HepG2 (cell line): ENCODE measurements around the gene CMIP. TPM values are rescaled to one million over a fixed set of nuclear protein-coding genes. Genes with fewer than 3 reads are reported as not detected.
"Not testable (repeated sequence)": the region's sequence is repeated elsewhere in the genome, so short reads cannot be mapped to it uniquely, and the experiment has no call there.

Experiments used
- ATAC-seq: fragments of 200-7000 bp; cut with Tn5 transposase; 3 replicates; pipeline ENCODE4 v1.9.1; 2020; ENCODE audit warnings: mild to moderate bottlenecking, moderate library complexity
- BruUV-seq: library from RNA; stranded (reverse); fragments of 400-500 nt; replicated peaks from 2 replicates; lab custom pipeline; 2021; lab: Mats Ljungman, UMichigan
- CTCF ChIA-PET: fragments of 300-600 bp; formaldehyde crosslinking; extraction: SDS; loops from one replicate; lab custom pipeline; 2021; ENCODE audit warnings: low total read pairs, inconsistent platforms, low intra/inter-chr PET ratio; lab: Yijun Ruan, JAX
- POLR2A ChIA-PET: fragments of 350-600 bp; sonication (Branson Sonifier 250); formaldehyde crosslinking; loops from one replicate; lab custom pipeline; 2020; ENCODE audit warnings: antibody characterized with exemption, inconsistent platforms; lab: Yijun Ruan, JAX
- DNase-seq: peaks from one replicate; pipeline ENCODE4 v3.0.0-alpha.2; 2015; ENCODE audit warnings: low spot score
- FAIRE-seq: peaks from 3 replicates; lab custom pipeline; 2011; peaks lifted over from hg19 to GRCh38; lab: Jason Lieb, UNC
- H2AFZ ChIP-seq: one replicate; pipeline ENCODE4 v1.6.1; 2011; ENCODE audit warnings: low read length, inconsistent platforms
- H3K27ac ChIP-seq: fragments of 300-600 bp; 3 replicates; pipeline ENCODE4 v1.8.0; 2011; ENCODE audit warnings: mixed run types, mild to moderate bottlenecking, mixed read lengths, low read length, inconsistent platforms; ENCODE audit not compliant: insufficient read depth; ENCODE audit errors: extremely low read length
- H3K27me3 ChIP-seq, 2 experiments: fragments of 200-600 bp in 1 of 2; 2 replicates in 1 of 2; 3 replicates in 1 of 2; pipeline versions ENCODE4 v1.6.0 to v1.8.0; 2011; ENCODE audit warnings: low read length in 2 of 2, mild to moderate bottlenecking in 2 of 2, moderate library complexity in 2 of 2, inconsistent platforms in 1 of 2; ENCODE audit not compliant: insufficient read depth in 2 of 2, control insufficient read depth in 1 of 2
- H3K36me3 ChIP-seq, 2 experiments: fragments of 200-600 bp in 1 of 2; replicated peaks in 1 of 2; 2 replicates in 1 of 2; 3 replicates in 1 of 2; pipeline versions ENCODE4 v1.5.1 to v1.8.0; 2011; ENCODE audit warnings: low read length in 2 of 2, inconsistent platforms in 1 of 2; ENCODE audit not compliant: insufficient read depth in 2 of 2, control insufficient read depth in 1 of 2
- H3K4me1 ChIP-seq: 2 replicates; pipeline ENCODE4 v1.5.1; 2012; ENCODE audit warnings: low read length, inconsistent platforms; ENCODE audit not compliant: insufficient read depth
- H3K4me2 ChIP-seq: 2 replicates; pipeline ENCODE4 v1.6.0; 2011; ENCODE audit warnings: low read depth, low read length, inconsistent platforms
- H3K4me3 ChIP-seq, 3 experiments: fragments of 200-600 bp in 1 of 3; sonication (generic), shearing (Covaris generic) in 1 of 3; replicated peaks in 1 of 3; 2 replicates each; pipeline ENCODE4 v1.5.1; 2011 to 2016; ENCODE audit warnings: low read length in 3 of 3, inconsistent platforms in 2 of 3, low read depth in 2 of 3, mild to moderate bottlenecking in 2 of 3, control low read depth in 1 of 3, mixed read lengths in 1 of 3; ENCODE audit not compliant: insufficient read depth in 1 of 3
- H3K79me2 ChIP-seq: one replicate; pipeline ENCODE4 v1.6.1; 2011; ENCODE audit warnings: low read length, inconsistent platforms; ENCODE audit not compliant: insufficient read depth
- H3K9ac ChIP-seq: 2 replicates; pipeline ENCODE4 v1.6.0; 2011; ENCODE audit warnings: mild to moderate bottlenecking, low read depth, low read length, inconsistent platforms; ENCODE audit not compliant: insufficient read depth
- H3K9me3 ChIP-seq: 2 replicates; pipeline ENCODE4 v1.5.1; 2012; ENCODE audit warnings: mild to moderate bottlenecking, low read length
- H4K20me1 ChIP-seq: 2 replicates; pipeline ENCODE4 v1.6.0; 2011; ENCODE audit warnings: inconsistent platforms, mild to moderate bottlenecking, low read length, moderate library complexity; ENCODE audit not compliant: insufficient read depth
- ZNF652 ChIP-seq: IDR thresholded peaks from 2 replicates; pipeline ENCODE4 v1.6.1; 2016; ENCODE audit warnings: low read depth, borderline replicate concordance
- WGBS: methylation state at CpG from one replicate; pipeline ENCODE4 v1.1.6; 2017; ENCODE audit warnings: low lambda C conversion rate; 5-methylcytosine and 5-hydroxymethylcytosine counted together
- in situ Hi-C: cut with HindIII; loops from 2 replicates; pipeline ENCODE4 v1.10.0; 2017; ENCODE audit warnings: low pct_unique_long_range_greater_than_20kb; ENCODE audit not compliant: extremely low pct_ligation_motif_present
- intact Hi-C: fragments of 100-400 bp; cut with micrococcal nuclease; formaldehyde crosslinking; loops from one replicate; pipeline ENCODE4 v1.10.0; 2022; ENCODE audit not compliant: unreplicated experiment
- polyA plus RNA-seq, 8 experiments: library from polyadenylated mRNA; depleted of rRNA in 3 of 8; stranded (reverse) in 7 of 8; unstranded in 1 of 8; fragments of >200 nt; fragmentation: Illumina TruSeq in 4 of 8; extraction: Trizol in 4 of 8; gene quantifications; 2 replicates each; pipeline versions ENCODE4 v1.2.1 to v1.2.3, GENCODE V29; 2011 to 2016; ENCODE audit warnings: low read depth in 4 of 8, missing spikeins in 1 of 8, mixed read lengths in 1 of 8; ENCODE audit not compliant: insufficient read depth in 1 of 8
- total RNA-seq, 5 experiments: library from RNA; depleted of rRNA; stranded (reverse); fragments of >200 nt; fragmentation: Illumina TruSeq; extraction: Trizol; gene quantifications; 2 replicates each; pipeline ENCODE4 v1.2.3, GENCODE V29; 2016; ENCODE audit warnings: low read depth in 1 of 5
- TF ChIP-seq, protein P1 (sequence below): sonication (generic); formaldehyde crosslinking; IDR thresholded peaks from 2 replicates; pipeline ENCODE4 v1.4.0; 2020; ENCODE audit warnings: missing genetic modification reagents, mild to moderate bottlenecking, borderline replicate concordance

The CMIP gene
- total and polyA plus RNA-seq, 2 of the 13 experiments (the other 11 are each of a cell fraction or from before 2014, with no cell fraction given): 10.9 to 18.1 TPM

DNA sequence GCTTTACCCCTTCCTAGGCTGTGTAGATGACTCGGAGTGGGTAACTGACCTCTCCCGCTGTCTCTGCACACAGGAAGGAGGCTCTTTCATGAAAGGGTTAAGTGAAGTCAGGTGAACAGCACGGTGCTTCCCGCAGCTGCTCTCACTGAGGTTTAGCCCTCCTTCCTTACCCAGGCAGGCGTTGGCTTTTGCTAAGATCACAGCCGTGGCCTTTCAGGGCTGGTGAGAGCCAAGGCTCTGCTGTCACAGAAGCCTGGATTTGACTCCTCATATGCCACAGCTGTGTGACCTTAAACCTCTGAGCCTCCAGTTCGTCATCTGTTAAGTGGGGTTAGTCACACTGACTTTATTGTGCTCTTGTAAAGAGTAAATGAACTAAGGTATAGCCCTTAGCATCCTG, 243.6 kb downstream of the CMIP start:
- no peak for DNase-seq
- peaks cover 40 to 69% of the 10 kb centered on the region in 2 experiments for H3K36me3 ChIP-seq
- H3K4me3 ChIP-seq: no peak overlapping the region
- no peak overlapping the region for H3K27ac ChIP-seq
- H3K9me3 ChIP-seq: no peaks in the 10 kb centered on the region
- peaks cover 7% of the 10 kb centered on the region for H3K79me2 ChIP-seq
- intact Hi-C loops: no loop called here
- in situ Hi-C loops: no loop called here
- WGBS: 97% methylated on average over 7 of the region's 7 CpGs
- POLR2A ChIA-PET: no interaction called here
- H3K9ac ChIP-seq: no peak overlapping the region
- no peak overlapping the region for H2AFZ ChIP-seq
- ATAC-seq: no peak; the same call in 2 of the 3 replicates
- no peak overlapping the region for H3K4me2 ChIP-seq
- H3K4me1 ChIP-seq: no peaks in the 10 kb centered on the region
- no peaks in the 10 kb centered on the region for H3K27me3 ChIP-seq
- BruUV-seq: no TSS peak
- FAIRE-seq: no peak
- CTCF ChIA-PET: no interaction called here
- peak; percentile 63; the same call in 1 of the 2 replicates for TF ChIP-seq ZNF652 (CRISPR knock-in tag)
- TF ChIP-seq, protein P1, sequence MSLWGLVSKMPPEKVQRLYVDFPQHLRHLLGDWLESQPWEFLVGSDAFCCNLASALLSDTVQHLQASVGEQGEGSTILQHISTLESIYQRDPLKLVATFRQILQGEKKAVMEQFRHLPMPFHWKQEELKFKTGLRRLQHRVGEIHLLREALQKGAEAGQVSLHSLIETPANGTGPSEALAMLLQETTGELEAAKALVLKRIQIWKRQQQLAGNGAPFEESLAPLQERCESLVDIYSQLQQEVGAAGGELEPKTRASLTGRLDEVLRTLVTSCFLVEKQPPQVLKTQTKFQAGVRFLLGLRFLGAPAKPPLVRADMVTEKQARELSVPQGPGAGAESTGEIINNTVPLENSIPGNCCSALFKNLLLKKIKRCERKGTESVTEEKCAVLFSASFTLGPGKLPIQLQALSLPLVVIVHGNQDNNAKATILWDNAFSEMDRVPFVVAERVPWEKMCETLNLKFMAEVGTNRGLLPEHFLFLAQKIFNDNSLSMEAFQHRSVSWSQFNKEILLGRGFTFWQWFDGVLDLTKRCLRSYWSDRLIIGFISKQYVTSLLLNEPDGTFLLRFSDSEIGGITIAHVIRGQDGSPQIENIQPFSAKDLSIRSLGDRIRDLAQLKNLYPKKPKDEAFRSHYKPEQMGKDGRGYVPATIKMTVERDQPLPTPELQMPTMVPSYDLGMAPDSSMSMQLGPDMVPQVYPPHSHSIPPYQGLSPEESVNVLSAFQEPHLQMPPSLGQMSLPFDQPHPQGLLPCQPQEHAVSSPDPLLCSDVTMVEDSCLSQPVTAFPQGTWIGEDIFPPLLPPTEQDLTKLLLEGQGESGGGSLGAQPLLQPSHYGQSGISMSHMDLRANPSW (CRISPR knock-in tag): no peak
- H4K20me1 ChIP-seq: peaks cover 49% of the 10 kb centered on the region; the same call in 1 of the 2 replicates

DNA sequence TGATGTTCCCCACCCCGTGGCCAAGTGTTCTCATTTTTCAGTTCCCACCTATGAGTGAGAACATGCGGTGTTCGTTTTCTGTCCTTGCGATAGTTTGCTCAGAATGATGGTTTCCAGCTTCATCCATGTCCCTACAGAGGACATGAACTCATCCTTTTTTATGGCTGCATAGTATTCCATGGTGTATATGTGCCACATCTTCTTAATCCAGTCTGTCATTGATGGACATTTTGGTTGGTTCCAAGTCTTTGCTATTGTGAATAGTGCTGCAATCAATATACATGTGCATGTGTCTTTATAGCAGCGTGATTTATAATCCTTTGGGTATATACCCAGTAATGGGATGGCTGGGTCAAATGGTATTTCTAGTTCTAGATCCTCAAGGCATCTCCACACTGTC, 244.2 kb downstream of the CMIP start:
- H4K20me1 ChIP-seq: peaks cover 49% of the 10 kb centered on the region; the same call in 1 of the 2 replicates
- H3K9me3 ChIP-seq, ATAC-seq, H2AFZ ChIP-seq, H3K27ac ChIP-seq, H3K4me1 ChIP-seq, CTCF ChIA-PET, H3K9ac ChIP-seq, intact Hi-C loops, DNase-seq, POLR2A ChIA-PET, in situ Hi-C loops, H3K4me2 ChIP-seq, BruUV-seq, FAIRE-seq, H3K27me3 ChIP-seq, H3K79me2 ChIP-seq, H3K4me3 ChIP-seq: not testable (repeated sequence)
- 80% methylated on average over 5 of the region's 5 CpGs for WGBS
- H3K36me3 ChIP-seq: peaks cover 45 to 73% of the 10 kb centered on the region in 2 experiments
